HT-29 (cell line): ENCODE results near the gene GAS2L2. TPM values are rescaled to one million over a fixed set of nuclear protein-coding genes. Genes with fewer than 3 reads are reported as not detected.

ENCODE experiments used
- DNase-seq: peaks from one replicate; pipeline ENCODE4 v3.0.0-alpha.2; 2015; ENCODE audit warnings: low spot score
- total RNA-seq: library from RNA; depleted of rRNA; stranded (reverse); fragments of >200 nt; shearing (Covaris generic); gene quantifications from 2 replicates; pipeline ENCODE4 v1.2.3, GENCODE V29; 2014

The GAS2L2 gene
- total RNA-seq, 1 experiment from 2014 or later = 0.56 TPM

- peak; percentile 93 for DNase-seq
Observed at GRCh38 chr17:35747540-35748017, 5.5 kb downstream of the GAS2L2 start.

- no peak for DNase-seq
Observed at GRCh38 chr17:35745749-35746320, 7.2 kb downstream of the GAS2L2 start.

- DNase-seq = no peak
Observed at GRCh38 chr17:35745246-35745645, 7.8 kb downstream of the GAS2L2 start.

- DNase-seq = no peak
Observed at GRCh38 chr17:35744830-35745229, 8.2 kb downstream of the GAS2L2 start.

- peak; percentile 54 for DNase-seq
Observed at GRCh38 chr17:35743626-35744328, 9.3 kb downstream of the GAS2L2 start.

GRCh38 chr17:35742896-35743477 lies 10.1 kb downstream of the GAS2L2 start:
- DNase-seq = no peak

GRCh38 chr17:35742496-35742895 lies 10.5 kb downstream of the GAS2L2 start:
- DNase-seq = no peak

GRCh38 chr17:35740997-35741931 lies 11.8 kb downstream of the GAS2L2 start:
- no peak for DNase-seq

- DNase-seq = no peak
Observed at GRCh38 chr17:35740216-35740615, 12.8 kb downstream of the GAS2L2 start.

GRCh38 chr17:35738519-35739133 lies 14.4 kb downstream of the GAS2L2 start:
- DNase-seq = no peak

- no peak for DNase-seq
Observed at GRCh38 chr17:35736236-35736635, 16.8 kb downstream of the GAS2L2 start.

- DNase-seq = no peak
Observed at GRCh38 chr17:35735036-35735805, 17.8 kb downstream of the GAS2L2 start.

GRCh38 chr17:35734396-35734795 lies 18.6 kb downstream of the GAS2L2 start:
- DNase-seq = no peak

- DNase-seq = no peak
Observed at GRCh38 chr17:35733366-35733765, 19.7 kb downstream of the GAS2L2 start.

- DNase-seq = no peak
Observed at GRCh38 chr17:35732806-35733136, 20.3 kb downstream of the GAS2L2 start.

- no peak for DNase-seq
Observed at GRCh38 chr17:35731917-35732805, 20.9 kb downstream of the GAS2L2 start.

- peak; percentile 52 for DNase-seq
Observed at GRCh38 chr17:35731239-35731916, 21.7 kb downstream of the GAS2L2 start, which contains the start of gene RASL10B. RASL10B (plus strand) TSS chr17:35731639; CDS start chr17:35735185, 3,546 bp downstream.

GRCh38 chr17:35730400-35731005 lies 22.5 kb downstream of the GAS2L2 start:
- DNase-seq = no peak
